Upper lobe of right lung (tissue), 1 donor: ENCODE results near the gene CCNK. TPM values are rescaled to one million over a fixed set of nuclear protein-coding genes. Genes with fewer than 3 reads are reported as not detected.
A peak's percentile ranks its signal among the peaks of the same experiment; 100 is the strongest.

Source experiments
- ATAC-seq: fragments of 200-7000 bp; cut with Tn5 transposase; one replicate; pipeline ENCODE4 v1.9.1; 2020; ENCODE audit warnings: mild to moderate bottlenecking, moderate library complexity
- DNase-seq: peaks from one replicate; pipeline ENCODE4 v3.0.0-alpha.2; 2020
- H3K27ac ChIP-seq: fragments of 200-600 bp; one replicate; pipeline ENCODE4 v1.8.0; 2022
- H3K27me3 ChIP-seq: fragments of 200-600 bp; one replicate; pipeline ENCODE4 v1.8.0; 2022; ENCODE audit warnings: mild to moderate bottlenecking
- H3K36me3 ChIP-seq: fragments of 200-600 bp; one replicate; pipeline ENCODE4 v1.8.0; 2022
- H3K4me1 ChIP-seq: fragments of 200-600 bp; one replicate; pipeline ENCODE4 v1.8.0; 2022
- H3K4me3 ChIP-seq: fragments of 200-600 bp; one replicate; pipeline ENCODE4 v1.8.0; 2022; ENCODE audit warnings: mild to moderate bottlenecking
- H3K9me3 ChIP-seq: fragments of 200-600 bp; one replicate; pipeline ENCODE4 v1.8.0; 2022
- intact Hi-C: fragments of 100-400 bp; cut with DNase I; formaldehyde crosslinking; loops from one replicate; pipeline ENCODE4 v1.11.0; 2022
- total RNA-seq: library from RNA; stranded (reverse); fragmentation: NEBNext Ultra II Directional; extraction: Animal tissue kit (Norgen Biotek cat#: 25700); gene quantifications from one replicate; pipeline ENCODE4 v1.2.1, GENCODE V29; 2021
- TF ChIP-seq, protein P1 (sequence below): fragments of 200-600 bp; IDR thresholded peaks from one replicate; pipeline ENCODE4 v1.8.0; 2022; ENCODE audit warnings: antibody characterized with exemption
- donor health status: DM: no; HTN: yes; CAD: no; lungs with severe emphysema.

The CCNK gene
- total RNA-seq, 1 donor from 2014 or later = 48.7 TPM

GRCh38 chr14:99524804-99525698 is 43.8 kb downstream of the CCNK start:
- TF ChIP-seq, protein P1, sequence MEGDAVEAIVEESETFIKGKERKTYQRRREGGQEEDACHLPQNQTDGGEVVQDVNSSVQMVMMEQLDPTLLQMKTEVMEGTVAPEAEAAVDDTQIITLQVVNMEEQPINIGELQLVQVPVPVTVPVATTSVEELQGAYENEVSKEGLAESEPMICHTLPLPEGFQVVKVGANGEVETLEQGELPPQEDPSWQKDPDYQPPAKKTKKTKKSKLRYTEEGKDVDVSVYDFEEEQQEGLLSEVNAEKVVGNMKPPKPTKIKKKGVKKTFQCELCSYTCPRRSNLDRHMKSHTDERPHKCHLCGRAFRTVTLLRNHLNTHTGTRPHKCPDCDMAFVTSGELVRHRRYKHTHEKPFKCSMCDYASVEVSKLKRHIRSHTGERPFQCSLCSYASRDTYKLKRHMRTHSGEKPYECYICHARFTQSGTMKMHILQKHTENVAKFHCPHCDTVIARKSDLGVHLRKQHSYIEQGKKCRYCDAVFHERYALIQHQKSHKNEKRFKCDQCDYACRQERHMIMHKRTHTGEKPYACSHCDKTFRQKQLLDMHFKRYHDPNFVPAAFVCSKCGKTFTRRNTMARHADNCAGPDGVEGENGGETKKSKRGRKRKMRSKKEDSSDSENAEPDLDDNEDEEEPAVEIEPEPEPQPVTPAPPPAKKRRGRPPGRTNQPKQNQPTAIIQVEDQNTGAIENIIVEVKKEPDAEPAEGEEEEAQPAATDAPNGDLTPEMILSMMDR = peak; percentile 20
- Histone ChIP-seq H3K4me3 (no peak overlapping the region), H3K9me3 (no peaks in the 10 kb centered on the region), H3K27me3 (no peaks in the 10 kb centered on the region), H3K27ac (peak overlapping the region; percentile 6), H3K4me1 (peaks cover 23% of the 10 kb centered on the region), H3K36me3 (no peaks in the 10 kb centered on the region)
- intact Hi-C loops = no loop called here
- DNase-seq (no peak), ATAC-seq (peak; percentile 71)

GRCh38 chr14:99525699-99526080 is 44.5 kb downstream of the CCNK start:
- intact Hi-C loops = no loop called here
- no peak for ATAC-seq
- Histone ChIP-seq H3K4me3 (no peak overlapping the region), H3K4me1 (peaks cover 23% of the 10 kb centered on the region), H3K27ac (no peak overlapping the region), H3K9me3 (no peaks in the 10 kb centered on the region), H3K36me3 (no peaks in the 10 kb centered on the region), H3K27me3 (no peaks in the 10 kb centered on the region)
- TF ChIP-seq, protein P1 = no peak
- DNase-seq = no peak

- intact Hi-C loops = no loop called here
- Histone ChIP-seq H3K4me3 (no peak overlapping the region), H3K36me3 (no peaks in the 10 kb centered on the region), H3K27me3 (no peaks in the 10 kb centered on the region), H3K9me3 (no peaks in the 10 kb centered on the region), H3K27ac (no peak overlapping the region), H3K4me1 (peaks cover 23% of the 10 kb centered on the region)
- TF ChIP-seq, protein P1 = no peak
- ATAC-seq = no peak
- DNase-seq = no peak
These were observed 45.8 kb downstream of the CCNK start for GRCh38 chr14:99527026-99527425.

DNA sequence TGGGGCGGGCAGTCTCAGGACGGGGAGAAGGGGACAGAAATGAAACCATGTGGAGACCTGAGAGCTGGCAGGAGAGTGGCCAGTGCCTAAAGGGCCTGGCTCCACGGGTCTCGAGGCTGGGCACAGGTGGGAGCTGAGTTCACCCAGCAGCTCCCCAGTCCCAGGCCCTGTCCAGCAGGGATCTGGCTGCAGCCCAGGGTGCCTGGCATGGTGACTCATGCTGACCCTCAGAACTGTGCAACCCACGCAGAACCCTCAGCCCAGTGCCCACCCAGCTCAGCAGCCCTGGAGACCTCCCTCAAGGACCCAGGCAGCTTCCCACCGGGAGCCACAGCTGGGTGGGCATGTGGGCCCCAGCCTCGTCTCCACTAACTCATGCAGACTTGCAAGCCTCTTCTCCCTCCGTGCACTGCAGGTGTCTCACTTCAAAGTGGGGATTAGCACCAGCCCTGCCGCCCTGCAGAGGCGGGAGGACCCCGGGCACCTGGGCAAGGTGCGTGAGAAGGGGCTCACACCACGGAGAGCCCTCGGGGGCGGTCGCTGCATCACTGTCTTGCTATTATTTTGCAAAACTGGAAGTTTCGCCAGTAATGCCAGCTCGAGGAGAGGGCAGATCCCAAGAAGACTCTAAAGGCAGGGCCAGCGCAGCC is 46.3 kb downstream of the CCNK start:
- intact Hi-C loops = no loop called here

GRCh38 chr14:99529899-99530298 is 48.7 kb downstream of the CCNK start:
- ATAC-seq (no peak), DNase-seq (no peak)
- Histone ChIP-seq H3K36me3 (no peaks in the 10 kb centered on the region), H3K27me3 (no peaks in the 10 kb centered on the region), H3K27ac (no peak overlapping the region), H3K9me3 (no peaks in the 10 kb centered on the region), H3K4me3 (no peak overlapping the region), H3K4me1 (peaks cover 8% of the 10 kb centered on the region)
- TF ChIP-seq, protein P1 = no peak
- intact Hi-C loops = no loop called here

More for the DNA sequence above, 46.3 kb downstream of the CCNK start:
- DNase-seq (no peak), ATAC-seq (no peak)
- H3K36me3 ChIP-seq = no peaks in the 10 kb centered on the region
- no peaks in the 10 kb centered on the region for H3K27me3 ChIP-seq
- H3K9me3 ChIP-seq = no peaks in the 10 kb centered on the region
- peaks cover 23% of the 10 kb centered on the region for H3K4me1 ChIP-seq
- TF ChIP-seq, protein P1 = no peak
- no peak overlapping the region for H3K4me3 ChIP-seq
- no peak overlapping the region for H3K27ac ChIP-seq
